ENCODE data around the gene MYRFL. TPM values are rescaled to one million over a fixed set of nuclear protein-coding genes. Genes with fewer than 3 reads are reported as not detected.

Gene MYRFL
- total RNA-seq, 1 donor from 2014 or later, result 0.13 TPM

DNA sequence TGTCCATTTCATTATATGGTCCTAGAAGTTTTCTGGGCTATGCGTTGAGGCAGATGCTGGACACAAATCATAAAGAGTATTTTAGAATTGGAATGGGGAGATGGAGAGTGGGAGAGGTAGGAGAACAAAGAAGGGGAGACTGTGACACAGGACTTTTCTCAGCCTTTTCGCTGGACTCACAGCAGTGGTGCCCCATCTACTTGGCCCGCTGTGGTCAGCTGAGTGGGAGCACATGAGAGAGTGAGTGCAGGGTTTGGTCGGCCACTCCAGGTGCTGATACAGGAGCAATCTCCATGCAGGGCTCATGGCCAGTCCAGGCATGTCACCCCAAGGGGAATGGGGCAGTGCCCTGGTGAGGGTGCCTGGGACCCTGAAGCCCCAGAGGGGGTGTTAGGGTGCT is 109.0 kb downstream of the MYRFL start:
- Mint-ChIP-seq H3K27ac (ENCODE audit: unreplicated experiment) (no peak overlapping the region), H3K4me3 (ENCODE audit: unreplicated experiment) (no peak overlapping the region), H3K9me3 (ENCODE audit: unreplicated experiment) (peaks cover 5% of the 10 kb centered on the region), H3K4me1 (ENCODE audit: unreplicated experiment) (peaks cover 2% of the 10 kb centered on the region), H3K36me3 (ENCODE audit: unreplicated experiment) (no peaks in the 10 kb centered on the region), H3K27me3 (ENCODE audit: unreplicated experiment) (peaks cover 9% of the 10 kb centered on the region)
- TF ChIP-seq, protein P1, sequence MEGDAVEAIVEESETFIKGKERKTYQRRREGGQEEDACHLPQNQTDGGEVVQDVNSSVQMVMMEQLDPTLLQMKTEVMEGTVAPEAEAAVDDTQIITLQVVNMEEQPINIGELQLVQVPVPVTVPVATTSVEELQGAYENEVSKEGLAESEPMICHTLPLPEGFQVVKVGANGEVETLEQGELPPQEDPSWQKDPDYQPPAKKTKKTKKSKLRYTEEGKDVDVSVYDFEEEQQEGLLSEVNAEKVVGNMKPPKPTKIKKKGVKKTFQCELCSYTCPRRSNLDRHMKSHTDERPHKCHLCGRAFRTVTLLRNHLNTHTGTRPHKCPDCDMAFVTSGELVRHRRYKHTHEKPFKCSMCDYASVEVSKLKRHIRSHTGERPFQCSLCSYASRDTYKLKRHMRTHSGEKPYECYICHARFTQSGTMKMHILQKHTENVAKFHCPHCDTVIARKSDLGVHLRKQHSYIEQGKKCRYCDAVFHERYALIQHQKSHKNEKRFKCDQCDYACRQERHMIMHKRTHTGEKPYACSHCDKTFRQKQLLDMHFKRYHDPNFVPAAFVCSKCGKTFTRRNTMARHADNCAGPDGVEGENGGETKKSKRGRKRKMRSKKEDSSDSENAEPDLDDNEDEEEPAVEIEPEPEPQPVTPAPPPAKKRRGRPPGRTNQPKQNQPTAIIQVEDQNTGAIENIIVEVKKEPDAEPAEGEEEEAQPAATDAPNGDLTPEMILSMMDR (IDR thresholded peaks at IDR 0.05), result no peak
- DNase-seq (ENCODE audit: extremely low spot score, unreplicated experiment), result no peak

DNA sequence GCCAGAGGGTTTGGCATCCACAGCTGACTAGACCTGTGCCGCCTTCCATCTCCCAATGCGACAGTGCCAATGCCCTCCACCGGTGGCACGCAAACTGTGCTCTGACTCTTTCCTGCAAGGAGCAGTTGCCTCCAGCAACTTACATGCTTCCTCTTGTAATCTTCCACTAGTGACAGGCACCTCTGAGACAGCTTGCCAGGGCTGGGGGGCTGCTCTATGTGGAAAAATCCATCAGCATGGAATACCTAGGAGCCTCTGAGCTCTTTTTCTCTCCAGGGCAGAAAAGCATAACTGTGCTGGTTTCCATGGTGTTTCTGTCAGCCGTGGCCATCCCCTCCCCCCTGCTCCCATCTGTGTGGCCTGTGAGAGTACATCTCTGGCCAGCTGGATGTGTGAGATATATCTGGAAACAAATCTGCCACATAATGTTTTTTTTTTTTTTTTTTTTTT is 110.6 kb downstream of the MYRFL start:
- H3K4me3 Mint-ChIP-seq (ENCODE audit: unreplicated experiment), result no peak overlapping the region
- TF ChIP-seq, protein P1 (IDR thresholded peaks at IDR 0.05), result no peak

DNA sequence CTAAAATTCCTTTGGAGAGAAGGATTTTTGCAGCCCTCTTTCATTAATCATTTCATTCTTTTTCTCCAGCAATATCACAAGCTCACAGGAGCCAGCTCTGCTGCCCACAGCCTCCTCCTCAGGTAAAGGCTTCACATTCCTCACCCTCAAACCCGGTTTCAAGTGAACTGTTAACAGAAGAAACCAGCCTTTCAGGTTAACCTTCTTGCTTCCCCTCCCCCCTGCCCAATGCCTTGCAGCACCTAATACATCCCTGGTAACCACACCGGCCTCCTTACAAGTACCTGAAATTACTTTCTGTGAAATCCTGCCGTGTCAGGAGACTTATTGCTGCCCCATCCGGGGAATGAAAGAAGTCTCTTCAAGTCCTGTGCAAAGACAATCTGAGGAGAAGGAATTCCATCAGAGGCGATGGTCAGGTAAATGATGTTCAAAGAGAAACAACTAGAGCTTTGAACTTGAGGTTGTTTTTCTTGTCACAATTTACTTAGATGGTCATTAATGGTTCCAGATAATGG is 111.2 kb downstream of the MYRFL start:
- Mint-ChIP-seq H3K4me3 (ENCODE audit: unreplicated experiment) (no peak overlapping the region), H3K27me3 (ENCODE audit: unreplicated experiment) (peaks cover 7% of the 10 kb centered on the region), H3K9me3 (ENCODE audit: unreplicated experiment) (peaks cover 5% of the 10 kb centered on the region), H3K4me1 (ENCODE audit: unreplicated experiment) (peaks cover 2% of the 10 kb centered on the region), H3K36me3 (ENCODE audit: unreplicated experiment) (no peaks in the 10 kb centered on the region), H3K27ac (ENCODE audit: unreplicated experiment) (no peak overlapping the region)
- TF ChIP-seq, protein P1 (IDR thresholded peaks at IDR 0.05), result no peak
- no peak for DNase-seq (ENCODE audit: extremely low spot score, unreplicated experiment)

More for the DNA sequence above, 110.6 kb downstream of the MYRFL start:
- Mint-ChIP-seq H3K9me3 (ENCODE audit: unreplicated experiment) (peaks cover 5% of the 10 kb centered on the region), H3K4me1 (ENCODE audit: unreplicated experiment) (peaks cover 2% of the 10 kb centered on the region), H3K27ac (ENCODE audit: unreplicated experiment) (no peak overlapping the region), H3K27me3 (ENCODE audit: unreplicated experiment) (peaks cover 7% of the 10 kb centered on the region), H3K36me3 (ENCODE audit: unreplicated experiment) (no peaks in the 10 kb centered on the region)
- no peak for DNase-seq (ENCODE audit: extremely low spot score, unreplicated experiment)

DNA sequence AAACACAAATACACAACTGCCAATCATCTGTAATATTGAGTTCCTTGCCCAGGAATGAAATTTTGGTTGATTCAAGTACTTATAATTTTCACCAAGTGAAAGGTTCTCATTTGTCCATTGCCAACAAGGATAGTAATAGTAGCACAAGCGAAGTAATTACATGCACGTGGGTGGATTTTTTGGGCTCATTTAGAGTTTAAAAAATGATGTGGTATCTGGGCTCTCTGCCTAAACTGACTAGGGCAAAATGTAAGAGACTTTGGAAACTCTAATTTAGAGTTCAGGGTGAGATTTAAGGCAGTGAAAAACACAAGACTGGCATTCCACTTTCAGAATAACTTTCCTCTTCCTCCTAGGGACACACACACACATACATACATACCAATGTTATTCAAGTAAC is 111.7 kb downstream of the MYRFL start:
- Mint-ChIP-seq H3K36me3 (ENCODE audit: unreplicated experiment) (no peaks in the 10 kb centered on the region), H3K4me3 (ENCODE audit: unreplicated experiment) (no peak overlapping the region), H3K27ac (ENCODE audit: unreplicated experiment) (no peak overlapping the region), H3K9me3 (ENCODE audit: unreplicated experiment) (peaks cover 5% of the 10 kb centered on the region), H3K4me1 (ENCODE audit: unreplicated experiment) (peaks cover 2% of the 10 kb centered on the region), H3K27me3 (ENCODE audit: unreplicated experiment) (peaks cover 7% of the 10 kb centered on the region)
- TF ChIP-seq, protein P1 (IDR thresholded peaks at IDR 0.05), result no peak
- DNase-seq (ENCODE audit: extremely low spot score, unreplicated experiment), result no peak

DNA sequence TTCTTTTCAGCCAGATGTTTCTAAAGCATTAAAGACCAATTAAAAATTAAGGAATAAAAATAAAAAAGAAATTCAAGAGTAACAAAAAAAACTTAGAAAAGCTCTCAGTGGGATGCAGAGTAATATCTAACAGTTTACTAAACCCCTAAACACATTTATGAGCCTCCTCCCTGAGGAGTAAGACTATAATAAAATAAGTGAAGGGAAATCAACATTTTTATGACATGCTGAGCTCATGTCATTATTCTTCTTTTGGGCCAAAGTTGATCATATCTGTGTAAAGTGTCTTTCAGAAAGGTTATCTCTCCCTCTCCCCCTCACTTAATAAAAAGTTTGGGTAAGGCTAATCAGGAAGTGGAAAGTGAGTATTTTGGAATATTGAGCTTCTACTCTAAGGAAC is 122.1 kb downstream of the MYRFL start:
- TF ChIP-seq, protein P1 (IDR thresholded peaks at IDR 0.05), result no peak
- Mint-ChIP-seq H3K4me3 (ENCODE audit: unreplicated experiment) (no peak overlapping the region), H3K27ac (ENCODE audit: unreplicated experiment) (no peak overlapping the region), H3K36me3 (ENCODE audit: unreplicated experiment) (no peaks in the 10 kb centered on the region), H3K9me3 (ENCODE audit: unreplicated experiment) (peaks cover 11% of the 10 kb centered on the region), H3K27me3 (ENCODE audit: unreplicated experiment) (peaks cover 15% of the 10 kb centered on the region), H3K4me1 (ENCODE audit: unreplicated experiment) (no peaks in the 10 kb centered on the region)
- no peak for DNase-seq (ENCODE audit: extremely low spot score, unreplicated experiment)

Data from osteocyte (in vitro differentiated cells).